NCI-H1048 (cell line): Measurements from ENCODE around the gene COL27A1.

Experiments
- DNase-seq: peaks from one replicate; lab custom pipeline; 2025; lab: John Stamatoyannopoulos, UW

Gene COL27A1

DNA sequence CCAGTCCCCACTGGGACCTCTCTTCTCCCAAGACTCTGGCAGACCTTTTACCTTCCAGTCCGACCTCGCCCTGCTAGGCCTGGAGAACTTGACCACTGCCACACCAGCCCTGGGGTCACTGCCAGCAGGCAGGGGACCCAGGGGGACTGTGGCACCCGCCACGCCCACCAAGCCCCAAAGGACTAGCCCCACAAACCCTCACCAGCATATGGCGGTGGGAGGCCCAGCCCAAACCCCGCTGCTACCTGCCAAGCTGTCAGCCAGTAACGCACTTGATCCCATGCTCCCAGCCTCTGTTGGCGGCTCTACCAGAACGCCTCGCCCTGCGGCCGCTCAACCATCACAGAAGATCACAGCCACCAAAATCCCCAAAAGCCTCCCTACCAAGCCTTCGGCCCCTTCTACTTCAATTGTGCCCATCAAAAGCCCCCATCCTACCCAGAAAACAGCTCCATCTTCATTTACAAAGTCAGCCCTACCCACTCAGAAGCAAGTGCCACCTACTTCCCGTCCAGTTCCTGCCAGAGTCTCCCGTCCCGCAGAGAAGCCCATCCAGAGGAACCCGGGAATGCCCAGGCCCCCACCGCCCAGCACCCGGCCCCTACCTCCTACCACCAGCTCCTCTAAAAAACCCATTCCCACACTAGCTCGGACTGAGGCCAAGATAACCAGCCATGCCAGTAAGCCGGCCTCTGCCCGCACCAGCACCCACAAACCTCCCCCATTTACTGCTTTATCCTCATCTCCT is 13.1 kb downstream of the COL27A1 start:
- DNase-seq = no peak

GRCh38 chr9:114169029-114169951 is 14.0 kb downstream of the COL27A1 start:
- no peak for DNase-seq

DNA sequence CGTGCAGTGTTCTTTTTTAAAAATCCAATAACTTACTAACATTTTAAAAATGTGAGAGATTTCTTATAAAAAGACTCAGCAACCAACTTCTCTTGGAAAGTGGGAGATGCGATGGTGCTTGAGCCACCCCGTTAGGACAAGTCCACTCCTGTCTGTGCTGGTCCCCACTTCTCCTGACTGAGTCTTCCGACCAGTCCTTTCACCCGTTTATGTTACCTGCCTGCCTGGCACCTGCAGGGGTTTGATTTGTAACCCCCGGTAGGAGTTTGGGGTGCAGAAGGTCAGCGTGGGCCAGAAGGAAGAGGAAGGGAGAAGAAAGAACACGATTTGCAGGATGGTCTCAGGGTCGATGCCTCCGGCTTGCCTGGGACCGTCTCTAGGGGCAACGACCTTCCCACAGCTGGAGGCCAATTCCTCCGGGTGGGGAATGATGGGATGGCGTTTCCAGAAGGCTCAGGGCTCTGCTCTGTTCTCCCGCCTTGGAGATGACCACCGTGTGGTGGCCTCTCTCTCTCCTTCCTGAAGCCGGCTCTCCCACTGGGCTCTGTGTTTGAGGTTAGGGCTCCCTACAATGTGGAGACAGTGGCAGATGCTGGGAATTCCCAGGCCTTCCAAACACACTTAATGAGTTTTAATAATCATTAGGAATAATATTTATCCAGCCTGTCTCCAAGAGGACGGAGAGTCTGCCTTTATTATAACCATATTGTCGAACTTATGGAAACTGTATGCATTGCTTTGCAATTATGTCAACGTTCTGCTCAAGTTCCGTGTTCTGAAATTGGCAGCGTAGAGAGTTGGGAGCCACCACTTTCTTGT is 14.8 kb downstream of the COL27A1 start:
- no peak for DNase-seq

DNA sequence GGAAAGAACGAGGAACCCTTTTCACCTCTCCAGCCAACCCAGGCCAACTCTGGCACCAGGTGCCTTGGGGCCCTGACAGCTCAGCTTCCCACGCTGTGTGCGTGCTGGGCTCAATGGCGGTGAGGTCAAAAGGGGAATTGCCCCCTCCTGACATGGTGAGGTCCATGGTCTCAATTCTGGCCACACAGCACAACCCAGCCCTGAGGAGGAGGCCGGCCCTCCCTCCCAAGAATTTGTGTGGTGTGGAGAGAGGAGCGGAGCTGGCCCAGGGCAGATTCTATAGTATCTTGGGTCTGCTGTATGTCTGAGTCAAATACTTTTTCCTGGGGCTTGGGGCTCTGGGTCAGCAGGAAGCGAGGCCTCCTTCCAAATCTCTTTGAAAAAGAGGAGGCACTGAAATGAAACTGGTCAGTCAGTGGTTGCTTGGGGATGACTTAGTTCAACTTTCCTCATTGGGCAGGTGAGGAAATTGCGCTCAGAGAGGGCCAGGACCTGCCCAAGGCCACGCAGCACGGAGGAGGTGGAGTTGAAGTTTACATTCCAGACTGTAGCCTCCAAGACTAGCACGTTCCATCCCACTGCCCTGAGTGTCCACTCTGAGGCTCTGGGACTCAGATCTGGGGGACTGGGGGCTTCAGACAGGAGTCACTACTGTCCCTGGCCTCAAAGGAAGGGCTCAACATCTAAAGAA is 15.6 kb downstream of the COL27A1 start:
- no peak for DNase-seq

- no peak for DNase-seq
These were observed 16.2 kb downstream of the COL27A1 start for GRCh38 chr9:114171500-114171899.

- no peak for DNase-seq
These were observed 17.9 kb downstream of the COL27A1 start for GRCh38 chr9:114172981-114173833.

DNA sequence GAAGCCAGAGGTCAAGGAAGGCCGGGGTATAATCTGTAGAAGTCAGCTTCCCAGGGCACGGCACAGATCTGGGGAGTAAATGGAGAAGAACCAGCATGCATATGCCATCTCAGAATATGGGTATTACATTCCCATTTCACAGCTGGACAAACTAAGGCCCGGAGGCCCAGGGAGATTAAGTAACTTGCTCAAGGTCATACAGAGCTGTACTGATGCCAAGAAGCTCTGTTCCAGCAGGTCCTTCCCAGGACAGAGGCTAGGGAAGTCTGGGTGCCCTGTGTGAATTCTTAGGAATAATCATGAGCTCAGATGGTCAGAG is 19.2 kb downstream of the COL27A1 start:
- no peak for DNase-seq

DNA sequence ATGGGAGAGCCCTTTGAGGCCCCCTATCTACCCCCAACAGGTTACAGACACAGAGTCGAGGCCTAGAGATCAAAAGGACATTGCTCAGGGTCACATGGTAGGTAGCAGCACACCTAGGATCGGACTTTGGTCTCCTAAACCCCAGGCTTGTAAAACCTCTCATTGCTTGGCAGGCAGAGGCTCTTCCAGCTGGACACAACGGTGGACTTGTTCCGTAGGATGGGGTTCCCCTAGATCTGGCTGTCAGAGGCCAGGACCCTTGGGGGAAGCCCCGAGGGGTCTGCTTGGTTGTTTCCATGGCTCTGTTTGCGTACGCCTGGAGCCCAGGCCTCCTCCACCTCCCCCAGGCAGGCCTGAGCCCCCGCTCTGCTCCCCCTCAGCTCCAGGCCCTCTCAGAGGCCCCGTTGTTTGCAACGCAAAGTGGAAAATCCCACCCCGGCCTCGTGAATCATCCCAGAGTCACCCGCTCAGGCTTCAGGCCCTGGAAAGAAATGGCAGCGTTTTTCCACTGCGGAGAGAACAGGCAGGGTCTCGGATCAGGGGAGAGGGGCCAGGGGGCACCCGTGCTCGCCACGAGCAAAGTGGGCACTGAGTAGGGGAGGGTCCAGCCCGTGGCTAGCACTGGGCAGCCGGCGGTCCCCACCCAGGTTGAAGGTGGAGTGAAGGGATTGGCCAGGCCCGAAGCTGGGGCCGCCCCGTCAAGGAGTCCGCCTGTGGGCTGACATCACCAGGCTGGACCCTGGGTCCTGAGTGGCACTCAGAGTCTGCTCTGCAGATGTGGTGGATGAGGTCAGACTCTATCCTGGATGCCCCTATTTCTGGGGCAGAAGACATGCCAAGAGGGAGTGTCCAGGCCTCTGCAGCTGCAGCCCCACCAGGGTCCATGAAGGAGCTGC is 19.8 kb downstream of the COL27A1 start:
- DNase-seq = no peak

GRCh38 chr9:114176624-114177291 is 21.4 kb downstream of the COL27A1 start:
- no peak for DNase-seq

DNA sequence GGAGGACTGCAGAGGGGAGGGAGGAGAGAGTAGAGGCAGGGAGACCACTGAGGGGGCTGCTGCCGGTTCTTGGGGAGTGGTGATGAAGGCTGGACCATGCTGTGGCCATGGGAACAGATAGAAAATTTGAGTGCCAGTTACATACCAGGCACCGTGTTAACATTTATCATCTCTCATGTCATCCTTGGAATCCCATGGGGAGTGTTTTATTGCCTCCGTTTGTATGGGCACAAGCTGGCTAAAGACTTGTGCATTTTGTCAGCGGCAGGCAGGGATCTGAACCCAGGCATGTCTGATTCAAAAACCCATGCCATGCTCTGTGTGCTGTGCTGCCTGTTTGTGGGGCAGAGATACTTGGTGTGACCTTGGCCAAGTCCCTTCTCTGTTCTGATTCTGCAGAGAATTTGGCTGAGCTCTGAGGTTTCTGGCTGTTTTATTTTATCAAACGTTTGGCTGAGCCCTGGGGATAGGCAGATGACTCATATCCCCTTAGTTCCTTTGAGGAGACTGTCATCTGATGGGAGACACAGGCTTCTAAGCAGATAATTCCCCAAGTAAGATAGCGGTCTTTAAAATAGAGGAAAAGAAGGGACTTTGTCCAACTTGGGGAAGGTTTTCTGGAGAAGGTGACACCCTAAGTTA is 22.2 kb downstream of the COL27A1 start:
- DNase-seq = no peak

- no peak for DNase-seq
These were observed 22.7 kb downstream of the COL27A1 start for GRCh38 chr9:114178076-114178475.

GRCh38 chr9:114178756-114179450 is 23.6 kb downstream of the COL27A1 start:
- no peak for DNase-seq

- DNase-seq = no peak
These were observed 24.2 kb downstream of the COL27A1 start for GRCh38 chr9:114179516-114179915.

DNA sequence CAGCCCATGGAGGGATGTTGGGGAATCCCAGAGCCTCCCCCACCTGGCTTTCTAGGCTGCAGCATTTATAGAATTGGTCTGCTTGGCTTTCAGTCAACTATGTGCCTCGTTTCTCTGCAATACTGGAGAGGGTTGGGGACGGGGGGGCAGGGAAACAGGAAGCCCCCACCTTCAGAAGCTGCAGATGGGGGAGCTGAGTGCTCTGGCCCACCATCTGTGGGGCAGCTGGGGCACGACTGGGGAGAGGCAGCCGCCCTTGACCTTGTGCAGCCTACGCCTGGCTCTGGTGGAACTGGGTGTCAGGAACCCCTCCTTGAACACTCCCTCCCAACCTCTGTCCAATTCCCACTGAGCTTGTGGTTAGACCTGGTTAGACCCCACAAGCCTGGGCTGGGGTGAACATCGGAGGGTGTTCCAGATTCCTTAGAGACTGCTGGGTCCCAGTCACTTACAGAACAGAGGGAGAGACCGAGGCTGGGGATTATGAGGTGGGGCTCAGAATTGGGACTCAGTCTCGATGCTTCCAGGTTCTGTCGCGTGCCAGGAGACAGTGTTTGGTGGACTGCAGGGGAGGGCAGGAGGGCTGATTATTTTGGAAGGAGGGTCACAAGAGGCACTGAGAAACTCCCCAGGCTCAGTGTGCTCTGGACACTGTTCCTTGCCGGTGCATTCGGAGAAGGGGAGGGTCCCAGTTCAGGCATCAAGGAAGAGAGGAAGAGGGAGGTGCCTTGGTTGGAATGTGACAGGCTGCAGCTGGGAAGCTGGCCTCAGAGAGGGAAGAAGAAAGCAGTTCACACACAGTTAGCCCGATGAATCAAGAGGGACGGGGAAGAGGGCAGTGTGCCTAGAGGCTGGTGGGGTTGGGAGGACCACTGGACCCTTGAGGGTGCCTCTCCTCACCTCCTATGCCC is 25.6 kb downstream of the COL27A1 start:
- no peak for DNase-seq

DNA sequence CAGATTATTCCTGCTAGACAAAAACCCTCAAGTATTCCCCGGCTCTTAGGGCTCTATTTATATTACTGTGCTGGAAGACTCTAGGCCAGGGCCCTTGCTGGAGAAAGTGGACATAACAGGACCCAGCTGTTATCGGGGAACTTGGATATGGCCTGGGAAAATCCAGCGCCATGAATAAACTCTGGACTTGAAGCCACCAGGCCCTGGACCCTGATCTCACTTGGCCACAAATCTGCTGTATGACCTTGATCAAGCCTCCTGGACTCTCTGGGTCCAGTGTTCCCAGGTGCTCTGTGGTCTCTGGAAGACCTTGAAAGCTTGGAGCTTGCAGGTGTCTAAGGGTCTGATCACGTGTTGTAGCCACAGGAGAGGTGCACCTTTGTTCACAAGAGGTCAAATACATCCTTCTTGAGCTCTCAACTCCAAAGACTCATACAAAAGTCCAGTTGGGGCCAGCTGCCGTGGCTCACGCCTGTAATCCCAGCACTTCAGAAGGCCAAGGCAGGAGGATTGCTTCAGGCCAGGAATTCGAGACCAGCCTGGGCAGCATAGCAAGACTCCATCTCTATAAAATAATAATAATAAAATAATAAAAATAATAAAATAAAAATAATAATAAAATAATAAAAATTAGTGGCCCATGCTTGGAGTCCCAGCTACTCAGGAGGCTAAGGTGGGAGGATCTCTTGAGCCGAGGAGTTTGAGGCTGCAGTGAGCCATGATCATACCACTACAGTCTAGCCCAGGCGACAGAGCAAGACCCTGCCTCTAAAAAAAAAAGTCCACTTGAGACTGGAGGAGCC is 26.5 kb downstream of the COL27A1 start:
- no peak for DNase-seq

GRCh38 chr9:114183006-114183405 is 27.7 kb downstream of the COL27A1 start:
- no peak for DNase-seq
